Colonic mucosa (tissue), 4 donors: Measurements from ENCODE around the gene SLC38A10. TPM values are rescaled to one million over a fixed set of nuclear protein-coding genes. Genes with fewer than 3 reads are reported as not detected.

ENCODE experiments used
- DNase-seq: peaks from one replicate; pipeline ENCODE4 v3.0.0-alpha.2; 2020
- H3K27ac ChIP-seq: fragments of 200-600 bp; one replicate; pipeline ENCODE4 v1.8.0; 2021
- H3K27me3 ChIP-seq: fragments of 200-600 bp; one replicate; pipeline ENCODE4 v1.8.0; 2021
- H3K36me3 ChIP-seq: fragments of 200-600 bp; one replicate; pipeline ENCODE4 v1.8.0; 2021
- H3K4me1 ChIP-seq: fragments of 200-600 bp; one replicate; pipeline ENCODE4 v1.8.0; 2021; ENCODE audit warnings: mild to moderate bottlenecking
- H3K4me3 ChIP-seq: fragments of 200-600 bp; one replicate; pipeline ENCODE4 v1.8.0; 2021
- H3K9ac ChIP-seq, 2 donors: one replicate each; pipeline ENCODE4 v1.7.0; 2013; ENCODE audit warnings: control low read depth in 2 of 2, low read depth in 2 of 2, low read length in 2 of 2
- H3K9me3 ChIP-seq: fragments of 200-600 bp; one replicate; pipeline ENCODE4 v1.8.0; 2021
- CTCF ChIP-seq: fragments of 200-600 bp; IDR thresholded peaks from one replicate; pipeline ENCODE4 v1.8.0; 2022; ENCODE audit warnings: antibody characterized with exemption, mild to moderate bottlenecking
- intact Hi-C: fragments of 100-400 bp; cut with DNase I; formaldehyde crosslinking; loops from one replicate; pipeline ENCODE4 v1.14.1; 2022
- total RNA-seq, 2 donors: library from RNA; stranded (reverse); fragmentation: NEBNext Ultra II Directional in 1 of 2; extraction: Animal tissue kit (Norgen Biotek cat#: 25700) in 1 of 2; gene quantifications; one replicate each; pipeline ENCODE4 v1.2.1, GENCODE V29; 2021
- donor health status: healthy.
- donor health status: DM: no; HTN: no; CAD: no.
- donor health status: DM: no; HTN: no; CAD: no.

The SLC38A10 gene
- total RNA-seq, 2 donors from 2014 or later: 67.5 to 139 TPM

- intact Hi-C loops: no loop called here
Measured at GRCh38 chr17:81298325-81298990, 3.4 kb upstream of the SLC38A10 start.

GRCh38 chr17:81295676-81296381 lies 722 bp upstream of the SLC38A10 start:
- peak; percentile 80 for DNase-seq
- peak overlapping the region; percentile 90 to 96 for H3K9ac ChIP-seq
- peak; percentile 39 for TF ChIP-seq CTCF
- H3K9me3 ChIP-seq: no peaks in the 10 kb centered on the region
- H3K4me1 ChIP-seq: peaks cover 4% of the 10 kb centered on the region
- H3K27ac ChIP-seq: peak overlapping the region; percentile 90
- no peaks in the 10 kb centered on the region for H3K27me3 ChIP-seq
- intact Hi-C loops: no loop called here
- H3K36me3 ChIP-seq: no peaks in the 10 kb centered on the region
- H3K4me3 ChIP-seq: peak overlapping the region; percentile 77

More at GRCh38 chr17:81298325-81298990, 3.4 kb upstream of the SLC38A10 start:
- no peak for TF ChIP-seq CTCF
- H3K9ac ChIP-seq: no peak overlapping the region
- H3K27me3 ChIP-seq: no peaks in the 10 kb centered on the region
- no peak overlapping the region for H3K27ac ChIP-seq
- no peak overlapping the region for H3K4me3 ChIP-seq
- no peaks in the 10 kb centered on the region for H3K4me1 ChIP-seq
- no peak for DNase-seq
- no peaks in the 10 kb centered on the region for H3K9me3 ChIP-seq
- H3K36me3 ChIP-seq: no peaks in the 10 kb centered on the region

GRCh38 chr17:81294512-81295030 lies 536 bp downstream of the SLC38A10 start:
- Histone ChIP-seq H3K27ac (peak overlapping the region; percentile 90), H3K9me3 (no peaks in the 10 kb centered on the region), H3K9ac (peak overlapping the region; percentile 90 to 96), H3K27me3 (no peaks in the 10 kb centered on the region), H3K4me1 (peaks cover 4% of the 10 kb centered on the region), H3K4me3 (peak overlapping the region; percentile 77), H3K36me3 (no peaks in the 10 kb centered on the region)
- peak; percentile 53 for DNase-seq
- intact Hi-C loops: loop anchor here (5.0 kb wide), 2 partner anchors 108 to 193 kb away; no protein-coding TSS in a partner anchor
- no peak for TF ChIP-seq CTCF

GRCh38 chr17:81292450-81292849 lies 2.7 kb downstream of the SLC38A10 start:
- intact Hi-C loops: loop anchor here (5.0 kb wide), 2 partner anchors 110 to 195 kb away; no protein-coding TSS in a partner anchor
- no peak overlapping the region for H3K9ac ChIP-seq

More at GRCh38 chr17:81292450-81292849, 2.7 kb downstream of the SLC38A10 start:
- no peak for TF ChIP-seq CTCF
- DNase-seq: no peak
- Histone ChIP-seq H3K9me3 (no peaks in the 10 kb centered on the region), H3K4me1 (peaks cover 4% of the 10 kb centered on the region), H3K4me3 (no peak overlapping the region), H3K27me3 (no peaks in the 10 kb centered on the region), H3K27ac (no peak overlapping the region), H3K36me3 (peaks cover 9% of the 10 kb centered on the region)
